Caco-2 (cell line): ENCODE results near the gene ERBB4. TPM values are rescaled to one million over a fixed set of nuclear protein-coding genes. Genes with fewer than 3 reads are reported as not detected.

ENCODE experiments used
- BruUV-seq: library from RNA; stranded (reverse); fragments of 400-500 nt; replicated peaks from 2 replicates; lab custom pipeline; 2021; lab: Mats Ljungman, UMichigan
- CTCF ChIA-PET: fragments of 300-600 bp; sonication (Branson Sonifier 250); formaldehyde crosslinking; loops from one replicate; lab custom pipeline; 2022; ENCODE audit warnings: antibody characterized with exemption; lab: Charles Lee
- POLR2A ChIA-PET: fragments of 300-600 bp; sonication (Branson Sonifier 250); formaldehyde crosslinking; loops from one replicate; lab custom pipeline; 2022; ENCODE audit warnings: antibody characterized with exemption; lab: Charles Lee
- DNase-seq, 2 experiments: peaks; one replicate each; pipeline versions ENCODE4 v3.0.0 to v3.0.0-alpha.2; 2020 to 2022
- H3K27me3 ChIP-seq: replicated peaks from 2 replicates; pipeline ENCODE4 v1.6.0; 2011; ENCODE audit warnings: low read length; ENCODE audit not compliant: control insufficient read depth, insufficient read depth
- H3K36me3 ChIP-seq: 2 replicates; pipeline ENCODE4 v1.5.1; 2011; ENCODE audit warnings: low read length; ENCODE audit not compliant: control insufficient read depth, insufficient read depth
- H3K4me1 ChIP-seq: fragments of 250-450 bp; sonication (Bioruptor Pico); 2 replicates; pipeline ENCODE4 v1.5.1; 2020; ENCODE audit warnings: mild to moderate bottlenecking
- H3K4me3 ChIP-seq: 2 replicates; pipeline ENCODE4 v1.5.1; 2011; ENCODE audit warnings: low read depth, mild to moderate bottlenecking, control low read depth, low read length
- H3K9me3 ChIP-seq: fragments of 250-450 bp; sonication (Bioruptor Pico); 2 replicates; pipeline ENCODE4 v1.5.1; 2020; ENCODE audit warnings: mild to moderate bottlenecking, moderate library complexity
- H3K27ac Mint-ChIP-seq: one replicate; pipeline ENCODE4 v1.8.0; 2022; ENCODE audit warnings: mixed read lengths; ENCODE audit not compliant: unreplicated experiment
- H3K27me3 Mint-ChIP-seq: one replicate; pipeline ENCODE4 v1.8.0; 2022; ENCODE audit warnings: mixed read lengths; ENCODE audit not compliant: insufficient read depth, unreplicated experiment
- H3K36me3 Mint-ChIP-seq: one replicate; pipeline ENCODE4 v1.8.0; 2022; ENCODE audit warnings: mild to moderate bottlenecking, mixed read lengths; ENCODE audit not compliant: insufficient read depth, unreplicated experiment
- H3K4me1 Mint-ChIP-seq: one replicate; pipeline ENCODE4 v1.8.0; 2022; ENCODE audit warnings: low read depth, mixed read lengths; ENCODE audit not compliant: unreplicated experiment
- H3K4me3 Mint-ChIP-seq: one replicate; pipeline ENCODE4 v1.8.0; 2022; ENCODE audit warnings: mild to moderate bottlenecking, moderate library complexity, mixed read lengths; ENCODE audit not compliant: unreplicated experiment
- H3K9me3 Mint-ChIP-seq: one replicate; pipeline ENCODE4 v1.8.0; 2022; ENCODE audit warnings: mixed read lengths; ENCODE audit not compliant: unreplicated experiment
- CTCF ChIP-seq, 2 experiments: fragments of 200-600 bp in 1 of 2; IDR thresholded peaks; 1 replicate in 1 of 2; 2 replicates in 1 of 2; pipeline versions ENCODE4 v1.5.1 to v1.8.0; 2011 to 2022; ENCODE audit warnings: antibody characterized with exemption in 1 of 2, control low read depth in 1 of 2, inconsistent platforms in 1 of 2, low read depth in 1 of 2, low read length in 1 of 2, mild to moderate bottlenecking in 1 of 2, moderate library complexity in 1 of 2; ENCODE audit not compliant: insufficient read depth in 1 of 2, severe bottlenecking in 1 of 2, unreplicated experiment in 1 of 2
- intact Hi-C: fragments of 100-400 bp; cut with micrococcal nuclease; formaldehyde crosslinking; loops from one replicate; pipeline ENCODE4 v1.10.0; 2022; ENCODE audit not compliant: unreplicated experiment
- total RNA-seq: library from RNA; stranded (reverse); gene quantifications from 2 replicates; pipeline ENCODE4 v1.2.3, GENCODE V29; 2022

The ERBB4 gene
- total RNA-seq, 1 experiment from 2014 or later: not detected

- no peak for TF ChIP-seq CTCF (IDR thresholded peaks at IDR 0.05; ENCODE audit: insufficient read depth in 1 of 2, low read depth in 1 of 2, low read length in 1 of 2, severe bottlenecking in 1 of 2, unreplicated experiment in 1 of 2)
- Histone ChIP-seq H3K4me1 (no peaks in the 10 kb centered on the region), H3K36me3 (no peaks in the 10 kb centered on the region), H3K4me3 (no peak overlapping the region), H3K27me3 (no peaks in the 10 kb centered on the region), H3K9me3 (no peaks in the 10 kb centered on the region)
- no TSS peak for BruUV-seq
- H3K9me3 Mint-ChIP-seq: no peaks in the 10 kb centered on the region
- no peaks in the 10 kb centered on the region for H3K36me3 Mint-ChIP-seq
- H3K27me3 Mint-ChIP-seq: peaks cover 11% of the 10 kb centered on the region
- POLR2A ChIA-PET: no interaction called here
- no peak for DNase-seq
- no peaks in the 10 kb centered on the region for H3K4me1 Mint-ChIP-seq
- H3K4me3 Mint-ChIP-seq: no peak overlapping the region
- CTCF ChIA-PET: no interaction called here
- intact Hi-C loops: no loop called here
- no peak overlapping the region for H3K27ac Mint-ChIP-seq
Observed at GRCh38 chr2:211463397-211463796, 1075.2 kb downstream of the ERBB4 start.

- ChIA-PET POLR2A (no interaction called here), CTCF (no interaction called here)
- no peak overlapping the region for H3K4me3 ChIP-seq
- no peaks in the 10 kb centered on the region for H3K36me3 Mint-ChIP-seq
- no peaks in the 10 kb centered on the region for H3K36me3 ChIP-seq
- no peak for TF ChIP-seq CTCF (IDR thresholded peaks at IDR 0.05; ENCODE audit: insufficient read depth in 1 of 2, low read depth in 1 of 2, low read length in 1 of 2, severe bottlenecking in 1 of 2, unreplicated experiment in 1 of 2)
- DNase-seq: no peak
- intact Hi-C loops: loop anchor here (10.0 kb wide), 1 partner anchor 244 kb away; no protein-coding TSS in a partner anchor
- H3K4me1 Mint-ChIP-seq: no peaks in the 10 kb centered on the region
- peaks cover 9% of the 10 kb centered on the region for H3K27me3 Mint-ChIP-seq
- no peaks in the 10 kb centered on the region for H3K9me3 Mint-ChIP-seq
- no TSS peak for BruUV-seq
- H3K9me3 ChIP-seq: no peaks in the 10 kb centered on the region
- no peak overlapping the region for H3K4me3 Mint-ChIP-seq
- H3K27ac Mint-ChIP-seq: no peak overlapping the region
- no peaks in the 10 kb centered on the region for H3K27me3 ChIP-seq
- no peaks in the 10 kb centered on the region for H3K4me1 ChIP-seq
Observed at GRCh38 chr2:211458974-211459373, 1079.6 kb downstream of the ERBB4 start.

GRCh38 chr2:211457325-211457724 is 1081.3 kb downstream of the ERBB4 start:
- intact Hi-C loops: loop anchor here (10.0 kb wide), 1 partner anchor 243 kb away; no protein-coding TSS in a partner anchor
- H3K27me3 Mint-ChIP-seq: peaks cover 9% of the 10 kb centered on the region
- H3K27me3 ChIP-seq: no peaks in the 10 kb centered on the region
- BruUV-seq: no TSS peak
- no peak overlapping the region for H3K4me3 Mint-ChIP-seq
- no peak for DNase-seq
- H3K9me3 Mint-ChIP-seq: no peaks in the 10 kb centered on the region
- H3K36me3 Mint-ChIP-seq: no peaks in the 10 kb centered on the region
- no peak overlapping the region for H3K4me3 ChIP-seq
- no peak for TF ChIP-seq CTCF (IDR thresholded peaks at IDR 0.05; ENCODE audit: insufficient read depth in 1 of 2, low read depth in 1 of 2, low read length in 1 of 2, severe bottlenecking in 1 of 2, unreplicated experiment in 1 of 2)
- H3K9me3 ChIP-seq: no peaks in the 10 kb centered on the region
- no peaks in the 10 kb centered on the region for H3K4me1 Mint-ChIP-seq
- CTCF ChIA-PET: no interaction called here
- no peaks in the 10 kb centered on the region for H3K36me3 ChIP-seq
- POLR2A ChIA-PET: no interaction called here
- H3K4me1 ChIP-seq: no peaks in the 10 kb centered on the region
- H3K27ac Mint-ChIP-seq: no peak overlapping the region
